Measurements from ENCODE around the gene BBS9. TPM values are rescaled to one million over a fixed set of nuclear protein-coding genes. Genes with fewer than 3 reads are reported as not detected.
"Not testable (repeated sequence)": the region's sequence is repeated elsewhere in the genome, so short reads cannot be mapped to it uniquely, and the experiment has no call there.

The BBS9 gene
- total RNA-seq, 1 donor from 2014 or later, result 22.6 TPM

- no peak overlapping the region for H3K4me3 Mint-ChIP-seq (ENCODE audit: unreplicated experiment)
- peaks cover 14% of the 10 kb centered on the region for H3K4me1 Mint-ChIP-seq (ENCODE audit: unreplicated experiment)
- TF ChIP-seq, protein P1, sequence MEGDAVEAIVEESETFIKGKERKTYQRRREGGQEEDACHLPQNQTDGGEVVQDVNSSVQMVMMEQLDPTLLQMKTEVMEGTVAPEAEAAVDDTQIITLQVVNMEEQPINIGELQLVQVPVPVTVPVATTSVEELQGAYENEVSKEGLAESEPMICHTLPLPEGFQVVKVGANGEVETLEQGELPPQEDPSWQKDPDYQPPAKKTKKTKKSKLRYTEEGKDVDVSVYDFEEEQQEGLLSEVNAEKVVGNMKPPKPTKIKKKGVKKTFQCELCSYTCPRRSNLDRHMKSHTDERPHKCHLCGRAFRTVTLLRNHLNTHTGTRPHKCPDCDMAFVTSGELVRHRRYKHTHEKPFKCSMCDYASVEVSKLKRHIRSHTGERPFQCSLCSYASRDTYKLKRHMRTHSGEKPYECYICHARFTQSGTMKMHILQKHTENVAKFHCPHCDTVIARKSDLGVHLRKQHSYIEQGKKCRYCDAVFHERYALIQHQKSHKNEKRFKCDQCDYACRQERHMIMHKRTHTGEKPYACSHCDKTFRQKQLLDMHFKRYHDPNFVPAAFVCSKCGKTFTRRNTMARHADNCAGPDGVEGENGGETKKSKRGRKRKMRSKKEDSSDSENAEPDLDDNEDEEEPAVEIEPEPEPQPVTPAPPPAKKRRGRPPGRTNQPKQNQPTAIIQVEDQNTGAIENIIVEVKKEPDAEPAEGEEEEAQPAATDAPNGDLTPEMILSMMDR (IDR thresholded peaks at IDR 0.05), result no peak
- H3K27ac Mint-ChIP-seq (ENCODE audit: unreplicated experiment), result no peak overlapping the region
- H3K36me3 Mint-ChIP-seq (ENCODE audit: unreplicated experiment), result peaks cover 3% of the 10 kb centered on the region
- peaks cover 3% of the 10 kb centered on the region for H3K9me3 Mint-ChIP-seq (ENCODE audit: unreplicated experiment)
- no peak for DNase-seq (ENCODE audit: extremely low spot score, unreplicated experiment)
- no peaks in the 10 kb centered on the region for H3K27me3 Mint-ChIP-seq (ENCODE audit: unreplicated experiment)
Measured at GRCh38 chr7:33251301-33251700, 121.9 kb downstream of the BBS9 start.

DNA sequence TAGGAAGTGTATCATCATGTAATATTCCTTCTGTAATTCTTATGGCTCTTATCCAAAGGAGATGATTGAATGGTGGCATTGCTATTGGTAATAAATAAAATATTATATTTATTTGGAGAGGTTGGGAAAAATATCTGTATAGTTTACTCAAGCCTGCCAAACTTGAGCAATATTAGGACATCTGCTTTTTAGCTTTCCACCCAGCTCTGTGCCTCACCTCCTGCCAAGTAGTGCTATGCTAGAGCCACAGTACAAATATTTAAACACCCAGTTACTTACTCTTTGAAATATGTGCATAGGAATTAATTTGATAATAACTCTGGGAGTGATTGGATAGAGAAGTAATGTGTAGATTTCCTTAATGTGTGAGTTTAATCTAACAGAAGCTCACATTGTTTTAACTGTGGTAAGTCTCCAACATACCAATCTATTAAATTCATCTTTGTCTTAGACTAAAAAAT, 129.2 kb downstream of the BBS9 start:
- no peaks in the 10 kb centered on the region for H3K9me3 Mint-ChIP-seq (ENCODE audit: unreplicated experiment)
- no peak for DNase-seq (ENCODE audit: extremely low spot score, unreplicated experiment)
- peaks cover 5% of the 10 kb centered on the region for H3K36me3 Mint-ChIP-seq (ENCODE audit: unreplicated experiment)
- H3K27ac Mint-ChIP-seq (ENCODE audit: unreplicated experiment), result no peak overlapping the region
- no peaks in the 10 kb centered on the region for H3K4me1 Mint-ChIP-seq (ENCODE audit: unreplicated experiment)
- no peak overlapping the region for H3K4me3 Mint-ChIP-seq (ENCODE audit: unreplicated experiment)
- TF ChIP-seq, protein P1 (IDR thresholded peaks at IDR 0.05), result no peak
- no peaks in the 10 kb centered on the region for H3K27me3 Mint-ChIP-seq (ENCODE audit: unreplicated experiment)

DNA sequence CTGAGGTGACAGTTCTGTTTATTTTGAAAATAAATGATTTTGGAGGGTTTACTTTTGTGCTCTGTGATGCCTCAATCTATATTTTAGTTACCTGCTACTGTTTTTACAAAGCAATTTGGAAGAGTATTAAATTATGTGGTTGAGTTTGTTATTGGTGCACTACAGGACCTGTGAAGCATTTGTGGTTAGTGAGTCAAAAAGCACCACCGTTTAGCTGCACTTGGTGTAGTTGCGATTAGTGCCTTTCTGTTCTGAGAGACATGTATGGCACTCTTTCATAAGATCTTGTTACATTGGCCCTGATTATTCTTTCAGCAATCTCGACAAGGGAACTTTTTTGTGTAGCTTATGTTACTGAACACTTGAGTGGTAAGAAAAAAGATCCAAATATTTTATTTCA, 132.2 kb downstream of the BBS9 start:
- Mint-ChIP-seq H3K27ac (ENCODE audit: unreplicated experiment) (no peak overlapping the region), H3K4me1 (ENCODE audit: unreplicated experiment) (no peaks in the 10 kb centered on the region), H3K36me3 (ENCODE audit: unreplicated experiment) (peaks cover 8% of the 10 kb centered on the region), H3K9me3 (ENCODE audit: unreplicated experiment) (no peaks in the 10 kb centered on the region), H3K27me3 (ENCODE audit: unreplicated experiment) (no peaks in the 10 kb centered on the region), H3K4me3 (ENCODE audit: unreplicated experiment) (no peak overlapping the region)
- no peak for DNase-seq (ENCODE audit: extremely low spot score, unreplicated experiment)
- TF ChIP-seq, protein P1 (IDR thresholded peaks at IDR 0.05), result no peak

- DNase-seq (ENCODE audit: extremely low spot score, unreplicated experiment), result no peak
- Mint-ChIP-seq H3K27ac (ENCODE audit: unreplicated experiment) (no peak overlapping the region), H3K9me3 (ENCODE audit: unreplicated experiment) (no peaks in the 10 kb centered on the region), H3K36me3 (ENCODE audit: unreplicated experiment) (peaks cover 6% of the 10 kb centered on the region), H3K27me3 (ENCODE audit: unreplicated experiment) (no peaks in the 10 kb centered on the region), H3K4me1 (ENCODE audit: unreplicated experiment) (no peaks in the 10 kb centered on the region), H3K4me3 (ENCODE audit: unreplicated experiment) (no peak overlapping the region)
- TF ChIP-seq, protein P1 (IDR thresholded peaks at IDR 0.05), result no peak
Measured at GRCh38 chr7:33262476-33262875, 133.1 kb downstream of the BBS9 start.

- not testable (repeated sequence) for H3K27ac Mint-ChIP-seq (ENCODE audit: unreplicated experiment); H3K4me3 Mint-ChIP-seq (ENCODE audit: unreplicated experiment); DNase-seq (ENCODE audit: extremely low spot score, unreplicated experiment); H3K4me1 Mint-ChIP-seq (ENCODE audit: unreplicated experiment); H3K27me3 Mint-ChIP-seq (ENCODE audit: unreplicated experiment)
- Mint-ChIP-seq H3K9me3 (ENCODE audit: unreplicated experiment) (peaks cover 17% of the 10 kb centered on the region), H3K36me3 (ENCODE audit: unreplicated experiment) (peaks cover 14% of the 10 kb centered on the region)
Measured at GRCh38 chr7:33271839-33272371, 142.5 kb downstream of the BBS9 start.

- no peak overlapping the region for H3K27ac Mint-ChIP-seq (ENCODE audit: unreplicated experiment)
- no peak overlapping the region for H3K4me3 Mint-ChIP-seq (ENCODE audit: unreplicated experiment)
- peaks cover 21% of the 10 kb centered on the region for H3K9me3 Mint-ChIP-seq (ENCODE audit: unreplicated experiment)
Measured at GRCh38 chr7:33273356-33273755, 144.0 kb downstream of the BBS9 start.

More at GRCh38 chr7:33273356-33273755, 144.0 kb downstream of the BBS9 start:
- peaks cover 19% of the 10 kb centered on the region for H3K36me3 Mint-ChIP-seq (ENCODE audit: unreplicated experiment)
- DNase-seq (ENCODE audit: extremely low spot score, unreplicated experiment), result no peak
- TF ChIP-seq, protein P1 (IDR thresholded peaks at IDR 0.05), result no peak
- H3K4me1 Mint-ChIP-seq (ENCODE audit: unreplicated experiment), result no peaks in the 10 kb centered on the region
- H3K27me3 Mint-ChIP-seq (ENCODE audit: unreplicated experiment), result no peaks in the 10 kb centered on the region
